CD4-positive, alpha-beta T cell treated with Interleukin-6 for 4 hours (primary cell): ENCODE measurements around the gene CLDN19.

Experiments used
- DNase-seq: peaks from one replicate; pipeline ENCODE4 v3.0.0-alpha.2; 2020; ENCODE audit warnings: mixed read lengths

Gene CLDN19

GRCh38 chr1:42739753-42740700, at the start of gene CLDN19:
Gene CLDN19 (minus strand): TSS chr1:42740236. CDS start chr1:42740063, 173 bp downstream.
- DNase-seq: no peak

- DNase-seq: no peak
Measured at GRCh38 chr1:42788021-42788420, 48.0 kb upstream of the CLDN19 start.

- no peak for DNase-seq
Measured at GRCh38 chr1:42786097-42786496, 46.1 kb upstream of the CLDN19 start.

- peak; percentile 69 for DNase-seq
Measured at GRCh38 chr1:42784946-42785693, 45.1 kb upstream of the CLDN19 start, which contains the start of gene TMEM269. Gene TMEM269 (plus strand): TSS chr1:42784991. CDS start chr1:42789894, 4,903 bp downstream.

- DNase-seq: no peak
Measured at GRCh38 chr1:42784547-42784945, 44.5 kb upstream of the CLDN19 start.

- DNase-seq: no peak
Measured at GRCh38 chr1:42783092-42783491, 43.1 kb upstream of the CLDN19 start.

- no peak for DNase-seq
Measured at GRCh38 chr1:42780176-42780575, 40.1 kb upstream of the CLDN19 start.

- DNase-seq: no peak
Measured at GRCh38 chr1:42779725-42780124, 39.7 kb upstream of the CLDN19 start.

GRCh38 chr1:42777852-42778251, 37.8 kb upstream of the CLDN19 start:
- DNase-seq: peak; percentile 41

- no peak for DNase-seq
Measured at GRCh38 chr1:42776502-42776901, 36.5 kb upstream of the CLDN19 start.

GRCh38 chr1:42774928-42775526, 35.0 kb upstream of the CLDN19 start:
- no peak for DNase-seq

GRCh38 chr1:42773420-42773819, 33.4 kb upstream of the CLDN19 start:
- no peak for DNase-seq

- DNase-seq: no peak
Measured at GRCh38 chr1:42769811-42770210, 29.8 kb upstream of the CLDN19 start.

- no peak for DNase-seq
Measured at GRCh38 chr1:42768172-42768571, 28.1 kb upstream of the CLDN19 start.

GRCh38 chr1:42767510-42768000, 27.5 kb upstream of the CLDN19 start:
- DNase-seq: no peak

GRCh38 chr1:42766741-42767509, 26.9 kb upstream of the CLDN19 start, which contains the start of the genes C1orf50 and P3H1:
Gene C1orf50 (plus strand): TSS chr1:42767249. CDS start chr1:42767312, 63 bp downstream.
Gene P3H1 (minus strand): TSS chr1:42767028. CDS start chr1:42766971, 57 bp downstream.
- peak; percentile 100 for DNase-seq

- DNase-seq: peak; percentile 43
Measured at GRCh38 chr1:42765832-42766740, 26.1 kb upstream of the CLDN19 start.

GRCh38 chr1:42765269-42765668, 25.2 kb upstream of the CLDN19 start:
- DNase-seq: no peak

- DNase-seq: no peak
Measured at GRCh38 chr1:42762269-42762668, 22.2 kb upstream of the CLDN19 start.

- DNase-seq: no peak
Measured at GRCh38 chr1:42761567-42761966, 21.5 kb upstream of the CLDN19 start.

- DNase-seq: no peak
Measured at GRCh38 chr1:42759114-42759513, 19.1 kb upstream of the CLDN19 start.
